ENCODE results near the gene CXCL13.
A peak's percentile ranks its signal among the peaks of the same experiment; 100 is the strongest.
"Not testable (repeated sequence)": the region's sequence is repeated elsewhere in the genome, so short reads cannot be mapped to it uniquely, and the experiment has no call there.

Gene CXCL13

GRCh38 chr4:77605210-77605902 lies at the start of gene CXCL13:
Gene CXCL13 (plus strand): TSS chr4:77605820. CDS start chr4:77605866, 46 bp downstream.
- no peak for DNase-seq (ENCODE audit: low spot score)

GRCh38 chr4:77560170-77560569 lies 45.5 kb upstream of the CXCL13 start:
- DNase-seq (ENCODE audit: low spot score), result no peak

- DNase-seq (ENCODE audit: low spot score), result not testable (repeated sequence)
Observed at GRCh38 chr4:77561720-77562119, 43.9 kb upstream of the CXCL13 start.

- no peak for DNase-seq (ENCODE audit: low spot score)
Observed at GRCh38 chr4:77564231-77564630, 41.4 kb upstream of the CXCL13 start.

GRCh38 chr4:77566148-77566547 lies 39.5 kb upstream of the CXCL13 start:
- no peak for DNase-seq (ENCODE audit: low spot score)

GRCh38 chr4:77567549-77567948 lies 38.1 kb upstream of the CXCL13 start:
- no peak for DNase-seq (ENCODE audit: low spot score)

- not testable (repeated sequence) for DNase-seq (ENCODE audit: low spot score)
Observed at GRCh38 chr4:77570508-77571214, 35.0 kb upstream of the CXCL13 start.

GRCh38 chr4:77576351-77576750 lies 29.3 kb upstream of the CXCL13 start:
- no peak for DNase-seq (ENCODE audit: low spot score)

- DNase-seq (ENCODE audit: low spot score), result no peak
Observed at GRCh38 chr4:77578145-77578544, 27.5 kb upstream of the CXCL13 start.

GRCh38 chr4:77579406-77580076 lies 26.1 kb upstream of the CXCL13 start:
- DNase-seq (ENCODE audit: low spot score), result peak; percentile 87

GRCh38 chr4:77581724-77582123 lies 23.9 kb upstream of the CXCL13 start:
- DNase-seq (ENCODE audit: low spot score), result peak; percentile 34

- DNase-seq (ENCODE audit: low spot score), result no peak
Observed at GRCh38 chr4:77582156-77582555, 23.5 kb upstream of the CXCL13 start.

- peak; percentile 9 for DNase-seq (ENCODE audit: low spot score)
Observed at GRCh38 chr4:77582711-77583110, 22.9 kb upstream of the CXCL13 start.

- DNase-seq (ENCODE audit: low spot score), result peak; percentile 55
Observed at GRCh38 chr4:77586951-77587383, 18.7 kb upstream of the CXCL13 start.

- no peak for DNase-seq (ENCODE audit: low spot score)
Observed at GRCh38 chr4:77590482-77590881, 15.1 kb upstream of the CXCL13 start.

- no peak for DNase-seq (ENCODE audit: low spot score)
Observed at GRCh38 chr4:77591532-77591931, 14.1 kb upstream of the CXCL13 start.

GRCh38 chr4:77593101-77593500 lies 12.5 kb upstream of the CXCL13 start:
- no peak for DNase-seq (ENCODE audit: low spot score)

- DNase-seq (ENCODE audit: low spot score), result no peak
Observed at GRCh38 chr4:77593993-77594392, 11.6 kb upstream of the CXCL13 start.

- DNase-seq (ENCODE audit: low spot score), result no peak
Observed at GRCh38 chr4:77595364-77595973, 10.2 kb upstream of the CXCL13 start.

- DNase-seq (ENCODE audit: low spot score), result peak; percentile 58
Observed at GRCh38 chr4:77599378-77599777, 6.2 kb upstream of the CXCL13 start.

GRCh38 chr4:77600521-77601451 lies 4.8 kb upstream of the CXCL13 start:
- DNase-seq (ENCODE audit: low spot score), result peak; percentile 53
